ENCODE results near the gene KDM5C.
A peak's percentile ranks its signal among the peaks of the same experiment; 100 is the strongest.

KDM5C gene

GRCh38 chrX:53250556-53250955 is 25.5 kb upstream of the KDM5C start:
- DNase-seq (ENCODE audit: low spot score): no peak

- DNase-seq (ENCODE audit: low spot score): no peak
Measured at GRCh38 chrX:53249408-53250042, 24.5 kb upstream of the KDM5C start.

- DNase-seq (ENCODE audit: low spot score): no peak
Measured at GRCh38 chrX:53247928-53248327, 22.9 kb upstream of the KDM5C start.

GRCh38 chrX:53246231-53246630 is 21.2 kb upstream of the KDM5C start:
- DNase-seq (ENCODE audit: low spot score): no peak

- no peak for DNase-seq (ENCODE audit: low spot score)
Measured at GRCh38 chrX:53244610-53245009, 19.6 kb upstream of the KDM5C start.

GRCh38 chrX:53242310-53242709 is 17.3 kb upstream of the KDM5C start:
- DNase-seq (ENCODE audit: low spot score): no peak

GRCh38 chrX:53241558-53241957 is 16.6 kb upstream of the KDM5C start:
- no peak for DNase-seq (ENCODE audit: low spot score)

- peak; percentile 16 for DNase-seq (ENCODE audit: low spot score)
Measured at GRCh38 chrX:53239474-53239873, 14.5 kb upstream of the KDM5C start.

- DNase-seq (ENCODE audit: low spot score): no peak
Measured at GRCh38 chrX:53237056-53237455, 12.0 kb upstream of the KDM5C start.

GRCh38 chrX:53236025-53236679 is 11.1 kb upstream of the KDM5C start:
- DNase-seq (ENCODE audit: low spot score): no peak

GRCh38 chrX:53235566-53235965 is 10.6 kb upstream of the KDM5C start:
- no peak for DNase-seq (ENCODE audit: low spot score)

- DNase-seq (ENCODE audit: low spot score): no peak
Measured at GRCh38 chrX:53234484-53234883, 9.5 kb upstream of the KDM5C start.

GRCh38 chrX:53233536-53233935 is 8.5 kb upstream of the KDM5C start:
- no peak for DNase-seq (ENCODE audit: low spot score)

GRCh38 chrX:53230116-53230515 is 5.1 kb upstream of the KDM5C start:
- DNase-seq (ENCODE audit: low spot score): no peak

GRCh38 chrX:53227224-53227765 is 2.3 kb upstream of the KDM5C start:
- DNase-seq (ENCODE audit: low spot score): no peak

- peak; percentile 90 for DNase-seq (ENCODE audit: low spot score)
Measured at GRCh38 chrX:53223955-53224859, 800 bp downstream of the KDM5C start.

- DNase-seq (ENCODE audit: low spot score): no peak
Measured at GRCh38 chrX:53223068-53223693, 1.8 kb downstream of the KDM5C start.

- no peak for DNase-seq (ENCODE audit: low spot score)
Measured at GRCh38 chrX:53211391-53211978, 13.5 kb downstream of the KDM5C start.

GRCh38 chrX:53196678-53197077 is 28.3 kb downstream of the KDM5C start:
- DNase-seq (ENCODE audit: low spot score): no peak

GRCh38 chrX:53195401-53195800 is 29.6 kb downstream of the KDM5C start:
- DNase-seq (ENCODE audit: low spot score): no peak

GRCh38 chrX:53194308-53194707 is 30.7 kb downstream of the KDM5C start:
- no peak for DNase-seq (ENCODE audit: low spot score)

- DNase-seq (ENCODE audit: low spot score): no peak
Measured at GRCh38 chrX:53193093-53193492, 31.9 kb downstream of the KDM5C start.
